Pancreas (tissue), 10 donors: ENCODE measurements around the gene TSC22D3. TPM values are rescaled to one million over a fixed set of nuclear protein-coding genes. Genes with fewer than 3 reads are reported as not detected.
A peak's percentile ranks its signal among the peaks of the same experiment; 100 is the strongest.

Experiments
- ATAC-seq, 4 donors: fragments of 200-7000 bp; cut with Tn5 transposase; one replicate each; pipeline versions ENCODE4 v1.8.0 to v1.9.1; 2020; ENCODE audit warnings: mild to moderate bottlenecking in 4 of 4, moderate library complexity in 4 of 4
- DNase-seq, 6 donors: peaks; one replicate each; pipeline ENCODE4 v3.0.0-alpha.2; 2020
- FAIRE-seq: peaks from 2 replicates; lab custom pipeline; 2012; peaks lifted over from hg19 to GRCh38; lab: Jason Lieb, UNC
- H3K27ac ChIP-seq, 4 donors: fragments of 200-600 bp; sonication (generic); 1 replicate in 3 of 4; 2 replicates in 1 of 4; pipeline versions ENCODE4 v1.5.0 to v1.8.0; 2020
- H3K27me3 ChIP-seq, 4 donors: fragments of 200-600 bp; one replicate each; pipeline ENCODE4 v1.8.0; 2021
- H3K36me3 ChIP-seq, 3 donors: fragments of 200-600 bp; sonication (generic) in 1 of 3; one replicate each; pipeline versions ENCODE4 v1.5.0 to v1.8.0; 2020 to 2021
- H3K4me1 ChIP-seq, 3 donors: fragments of 200-600 bp; one replicate each; pipeline ENCODE4 v1.8.0; 2021
- H3K4me3 ChIP-seq, 4 donors: fragments of 200-600 bp; sonication (generic) in 2 of 4; one replicate each; pipeline versions ENCODE4 v1.5.0 to v1.8.0; 2020 to 2021
- H3K9me3 ChIP-seq, 4 donors: fragments of 200-600 bp; one replicate each; pipeline ENCODE4 v1.8.0; 2021
- WGBS, 2 donors: extraction: QIAGEN DNeasy Blood & Tissue Kit; methylation state at CpG; one replicate each; pipeline ENCODE4 v1.1.7; 2013; 5-methylcytosine and 5-hydroxymethylcytosine counted together
- intact Hi-C, 3 donors: fragments of 100-400 bp; cut with DNase I; formaldehyde crosslinking; loops; one replicate each; pipeline versions ENCODE4 v1.11.1 to v1.14.2; 2022
- polyA plus RNA-seq, 2 donors: library from polyadenylated mRNA; stranded (reverse); fragments of 200-250 nt; gene quantifications; one replicate each; pipeline ENCODE4 v1.2.3, GENCODE V29; 2013
- total RNA-seq, 6 donors: library from RNA; stranded (reverse); fragmentation: NEBNext Ultra II Directional in 4 of 6; extraction: Animal tissue kit (Norgen Biotek cat#: 25700) in 4 of 6; gene quantifications; one replicate each; pipeline versions ENCODE4 v1.2.1 to v1.2.4, GENCODE V29; 2021 to 2023
- TF ChIP-seq, protein P1 (sequence below), 4 donors: fragments of 200-600 bp; sonication (generic) in 3 of 4; IDR thresholded peaks; one replicate each; pipeline versions ENCODE4 v1.5.0 to v1.8.0; 2021; ENCODE audit warnings: antibody characterized with exemption in 4 of 4
- donor health status: healthy with polysubstance abuse.
- donor health status: DM: no; HTN: no; CAD: no; lungs with moderate emphysema.
- donor health status: DM: no; HTN: no; CAD: no.
- donor health status: control.
- donor health status: control.
- donor health status: Bipolar disorder and iron deficiency.
- donor health status: DM: yes; HTN: yes; CAD: no.
- donor health status: DM: no; HTN: no; CAD: no.
- donor health status: DM: no; HTN: no; CAD: no.
- donor health status: DM: yes; HTN: yes; CAD: no.

Gene TSC22D3
- total and polyA plus RNA-seq, 8 donors: 12.8 to 86.6 (median 47.3) TPM

DNA sequence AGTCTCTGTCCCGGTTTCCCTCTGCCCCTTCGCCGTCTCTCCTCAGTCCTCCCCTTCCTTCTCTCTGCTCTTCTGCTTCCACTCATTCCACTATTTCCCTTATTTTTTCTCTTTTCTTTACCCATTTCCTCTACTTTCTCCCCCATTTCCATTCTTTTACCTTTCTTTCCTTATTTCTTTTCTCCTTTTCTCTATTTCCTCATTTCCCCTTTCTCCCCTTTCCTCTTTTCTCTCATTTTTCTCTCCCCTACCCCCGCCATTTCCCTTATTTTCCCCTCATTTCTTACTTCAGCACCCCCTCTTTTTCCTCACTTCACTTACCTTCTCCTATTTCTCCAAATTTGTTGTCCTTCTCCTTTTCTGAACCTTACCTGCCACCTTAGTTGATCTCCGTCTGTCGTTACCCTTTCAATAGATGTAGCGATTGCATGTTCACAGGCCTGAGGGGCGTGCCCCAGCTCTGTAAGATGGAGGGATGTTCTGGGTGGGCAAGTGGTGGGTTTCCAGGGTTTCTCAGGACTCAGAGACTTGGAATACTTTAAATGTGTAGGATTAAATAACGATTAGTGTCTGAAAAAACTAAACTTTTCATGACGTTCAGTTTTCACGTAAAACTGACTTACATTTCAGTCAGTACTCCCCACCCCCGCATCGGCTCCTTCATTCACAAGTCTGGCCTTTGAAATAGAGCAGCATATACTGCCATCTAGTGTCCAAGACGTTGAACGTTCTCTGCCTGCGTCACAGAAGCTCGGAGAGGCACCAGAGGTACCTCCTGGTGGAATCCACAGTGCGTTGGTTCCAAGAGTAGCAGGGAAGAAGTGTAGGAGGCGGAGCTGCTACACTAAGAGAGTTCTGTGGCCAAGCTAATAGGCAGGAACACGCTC is 1.3 kb upstream of the TSC22D3 start:
- Histone ChIP-seq H3K9me3 (no peaks in the 10 kb centered on the region), H3K4me1 (no peaks in the 10 kb centered on the region), H3K4me3 (peak overlapping the region in 2 of 4 donors; percentile 49 to 54), H3K27ac (peak overlapping the region in 2 of 4 donors; percentile 5 to 73), H3K36me3 (no peaks in the 10 kb centered on the region), H3K27me3 (peaks cover 0 to 8% (median 0%) of the 10 kb centered on the region in 4 donors)
- WGBS, 2 donors: 6 to 13% methylated on average over 20 of the region's 20 CpGs
- ATAC-seq (peak; percentile 55 to 84 (median 73)), FAIRE-seq (peak; percentile 98), DNase-seq (peak in 5 of 6 donors; percentile 70 to 84 (median 78))
- TF ChIP-seq, protein P1, sequence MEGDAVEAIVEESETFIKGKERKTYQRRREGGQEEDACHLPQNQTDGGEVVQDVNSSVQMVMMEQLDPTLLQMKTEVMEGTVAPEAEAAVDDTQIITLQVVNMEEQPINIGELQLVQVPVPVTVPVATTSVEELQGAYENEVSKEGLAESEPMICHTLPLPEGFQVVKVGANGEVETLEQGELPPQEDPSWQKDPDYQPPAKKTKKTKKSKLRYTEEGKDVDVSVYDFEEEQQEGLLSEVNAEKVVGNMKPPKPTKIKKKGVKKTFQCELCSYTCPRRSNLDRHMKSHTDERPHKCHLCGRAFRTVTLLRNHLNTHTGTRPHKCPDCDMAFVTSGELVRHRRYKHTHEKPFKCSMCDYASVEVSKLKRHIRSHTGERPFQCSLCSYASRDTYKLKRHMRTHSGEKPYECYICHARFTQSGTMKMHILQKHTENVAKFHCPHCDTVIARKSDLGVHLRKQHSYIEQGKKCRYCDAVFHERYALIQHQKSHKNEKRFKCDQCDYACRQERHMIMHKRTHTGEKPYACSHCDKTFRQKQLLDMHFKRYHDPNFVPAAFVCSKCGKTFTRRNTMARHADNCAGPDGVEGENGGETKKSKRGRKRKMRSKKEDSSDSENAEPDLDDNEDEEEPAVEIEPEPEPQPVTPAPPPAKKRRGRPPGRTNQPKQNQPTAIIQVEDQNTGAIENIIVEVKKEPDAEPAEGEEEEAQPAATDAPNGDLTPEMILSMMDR (IDR thresholded peaks at IDR 0.05): peak; percentile 73 to 82 (median 78)
- intact Hi-C loops: loop anchor here in 2 of 3 donors (5.0 to 10.0 kb wide), 2 partner anchors 102 to 115 kb away; no protein-coding TSS in a partner anchor

DNA sequence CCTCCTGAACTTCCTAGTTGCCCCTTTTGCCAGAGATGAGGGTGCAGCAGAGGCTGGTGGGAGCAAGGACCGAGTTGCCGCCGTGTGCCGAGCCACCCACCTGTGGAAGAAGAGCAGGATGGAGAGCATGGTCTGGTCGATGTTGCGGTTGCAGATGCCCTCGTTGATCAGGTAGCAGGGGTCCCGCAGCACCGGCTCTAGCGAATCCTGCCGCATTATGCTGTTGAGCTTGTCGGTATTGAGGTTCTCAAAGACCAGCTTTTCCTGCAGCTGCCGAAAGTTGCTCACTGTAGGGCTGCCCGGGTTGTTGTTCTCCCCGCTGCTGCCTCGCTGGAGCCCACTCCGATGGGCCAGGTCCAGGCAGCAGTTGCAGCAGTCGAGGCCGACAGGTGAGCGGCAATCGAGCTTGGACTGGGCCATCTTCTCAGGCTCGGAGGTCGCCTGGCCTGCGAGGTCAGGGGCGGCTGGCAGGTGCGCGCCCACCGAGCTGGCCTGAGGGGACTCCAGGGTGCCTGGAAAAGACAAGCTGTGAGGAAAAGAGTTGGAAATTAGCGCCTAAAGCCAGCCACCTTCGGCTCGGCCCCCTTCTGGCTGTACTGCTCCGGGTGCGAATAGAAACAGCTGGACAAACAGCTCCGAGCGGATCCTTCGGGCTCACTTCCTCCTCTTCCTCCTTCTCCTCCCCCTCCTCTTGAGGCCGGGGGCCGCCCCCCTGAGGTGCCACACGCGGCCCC is 420 bp downstream of the TSC22D3 start:
- ATAC-seq (peak; percentile 6 to 32 (median 24)), DNase-seq (peak in 1 of 6 donors; percentile 74), FAIRE-seq (no peak)
- Histone ChIP-seq H3K27ac (peak overlapping the region; percentile 43 to 73 (median 56)), H3K27me3 (peaks cover 0 to 8% (median 0%) of the 10 kb centered on the region in 4 donors), H3K4me1 (no peaks in the 10 kb centered on the region), H3K4me3 (peak overlapping the region; percentile 31 to 54 (median 42)), H3K9me3 (no peaks in the 10 kb centered on the region), H3K36me3 (no peaks in the 10 kb centered on the region)
- intact Hi-C loops: loop anchor here in 2 of 3 donors (5.0 to 10.0 kb wide), 2 partner anchors 100 to 113 kb away; no protein-coding TSS in a partner anchor
- 2 to 24% methylated on average over 36 to 40 of the region's 40 CpGs for WGBS, 2 donors
- TF ChIP-seq, protein P1 (IDR thresholded peaks at IDR 0.05): no peak

DNA sequence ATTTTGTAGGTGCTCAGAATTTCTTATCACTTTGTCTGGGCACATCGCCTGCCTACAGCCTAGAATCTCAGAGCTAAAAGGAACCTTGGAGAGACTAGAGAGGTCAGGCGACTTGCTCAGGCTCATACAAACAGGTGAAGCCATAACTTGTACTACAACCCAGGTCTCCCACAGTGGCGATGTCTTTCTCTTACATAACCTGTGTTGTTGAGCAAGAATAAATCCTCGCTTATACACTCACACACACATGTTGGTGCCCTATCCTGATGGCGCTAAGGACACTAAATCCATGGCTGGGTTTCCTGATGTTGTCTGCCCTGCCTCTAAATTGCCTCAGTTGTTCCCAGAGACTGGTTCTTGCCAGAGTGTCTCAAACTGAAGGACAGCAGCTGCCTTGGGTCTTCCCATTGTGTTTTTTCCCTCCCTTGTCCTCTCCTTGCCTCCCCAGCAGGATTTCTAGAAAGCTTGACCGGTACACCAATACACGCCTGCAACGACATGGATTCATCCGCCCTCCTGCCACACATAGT is 1.6 kb downstream of the TSC22D3 start:
- Histone ChIP-seq H3K27ac (peak overlapping the region in 1 of 4 donors; percentile 30), H3K4me3 (peak overlapping the region in 3 of 4 donors; percentile 31 to 54 (median 49)), H3K4me1 (no peaks in the 10 kb centered on the region), H3K36me3 (no peaks in the 10 kb centered on the region), H3K27me3 (peaks cover 0 to 8% (median 0%) of the 10 kb centered on the region in 4 donors), H3K9me3 (no peaks in the 10 kb centered on the region)
- 21 to 39% methylated on average over 9 of the region's 9 CpGs for WGBS, 2 donors
- intact Hi-C loops: loop anchor here in 1 of 3 donors (10.0 kb wide), 1 partner anchor 99 kb away; no protein-coding TSS in a partner anchor
- TF ChIP-seq, protein P1 (IDR thresholded peaks at IDR 0.05): no peak
- no peak for FAIRE-seq
- peak in 1 of 4 donors; percentile 4 for ATAC-seq
- peak in 1 of 6 donors; percentile 20 for DNase-seq

DNA sequence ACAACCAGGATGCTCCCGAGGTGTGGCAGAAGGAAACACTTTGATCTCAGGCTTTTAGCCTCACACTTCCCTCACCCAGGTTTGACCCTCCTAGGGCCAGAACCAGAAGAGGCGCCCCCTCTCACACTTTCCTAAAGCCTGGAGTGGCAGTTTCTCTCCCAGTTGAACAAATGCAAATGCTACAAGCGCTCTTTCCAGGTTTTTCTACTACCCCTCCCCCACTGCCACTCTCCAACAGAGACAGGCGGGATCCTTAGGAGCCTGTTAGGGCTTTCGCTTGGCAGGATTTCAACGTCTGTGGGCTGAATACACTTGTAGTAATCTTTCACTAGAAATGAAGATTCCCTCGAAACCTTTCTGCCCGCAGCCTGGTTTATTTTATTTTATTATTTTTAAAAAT is 2.4 kb downstream of the TSC22D3 start:
- peak in 2 of 6 donors; percentile 11 to 25 for DNase-seq
- Histone ChIP-seq H3K27ac (no peak overlapping the region), H3K9me3 (no peaks in the 10 kb centered on the region), H3K4me1 (peaks cover 0 to 4% (median 0%) of the 10 kb centered on the region in 3 donors), H3K4me3 (peak overlapping the region in 2 of 4 donors; percentile 49 to 54), H3K27me3 (peaks cover 0 to 8% (median 0%) of the 10 kb centered on the region in 4 donors), H3K36me3 (no peaks in the 10 kb centered on the region)
- ATAC-seq: no peak
- no peak for FAIRE-seq
- TF ChIP-seq, protein P1 (IDR thresholded peaks at IDR 0.05): no peak
- intact Hi-C loops: loop anchor here in 1 of 3 donors (10.0 kb wide), 1 partner anchor 98 kb away; no protein-coding TSS in a partner anchor
- WGBS, 2 donors: 44 to 48% methylated on average over 8 of the region's 8 CpGs
